ENCODE measurements around the gene CELSR1.
"Not testable (repeated sequence)": the region's sequence is repeated elsewhere in the genome, so short reads cannot be mapped to it uniquely, and the experiment has no call there.

CELSR1 gene

DNA sequence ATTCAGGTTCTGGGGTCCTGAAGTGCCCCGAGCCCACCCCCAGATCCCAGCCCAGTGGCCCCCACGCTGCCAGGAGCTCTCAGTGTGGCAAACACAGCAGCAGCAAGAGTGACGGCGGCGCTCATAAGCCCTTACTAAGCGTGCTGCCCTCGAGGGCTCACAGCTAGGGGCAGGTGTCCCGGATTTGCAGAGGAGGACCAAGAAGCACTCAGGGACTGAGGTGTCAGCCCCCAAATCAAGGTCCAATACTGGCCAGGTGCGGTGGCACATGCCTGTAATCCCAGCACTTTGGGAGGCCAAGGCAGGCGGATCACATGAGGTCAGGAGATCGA lies 25.4 kb downstream of the CELSR1 start:
- DNase-seq: no peak

- DNase-seq: no peak
Measured at GRCh38 chr22:46511151-46512038, 26.0 kb downstream of the CELSR1 start.

DNA sequence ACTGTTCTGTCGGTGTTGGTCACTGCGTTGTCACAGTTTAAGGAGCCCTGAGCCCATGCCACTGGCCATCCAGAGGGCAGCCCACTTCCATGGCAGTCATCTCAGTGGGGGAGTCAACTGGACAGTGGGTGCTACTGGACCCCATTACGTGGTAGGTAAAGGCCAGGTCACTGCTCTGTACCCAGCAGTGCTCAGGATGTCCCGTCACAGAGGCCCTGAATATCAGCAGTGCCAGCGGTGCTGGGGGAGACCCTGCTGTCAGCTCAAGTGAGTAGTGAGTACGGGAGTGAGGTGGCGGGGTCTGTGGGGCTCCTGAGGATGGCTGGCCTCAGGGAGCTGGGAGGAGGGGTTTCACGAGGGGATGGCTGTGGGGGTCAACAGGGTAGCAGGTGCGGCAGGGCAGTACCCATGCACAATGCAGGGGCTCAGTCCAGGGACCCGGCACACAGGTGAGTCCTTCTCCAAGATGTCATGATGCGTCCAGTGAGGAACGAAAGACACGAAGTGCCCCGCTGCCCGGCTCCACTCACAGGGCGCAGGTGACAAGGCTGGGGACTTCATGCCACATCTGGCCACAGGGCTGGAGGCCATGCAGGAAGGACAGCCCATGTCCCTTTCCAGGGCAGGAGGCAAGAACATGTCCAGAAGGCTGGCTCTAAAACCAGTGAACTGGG lies 27.9 kb downstream of the CELSR1 start:
- no peak for DNase-seq

DNA sequence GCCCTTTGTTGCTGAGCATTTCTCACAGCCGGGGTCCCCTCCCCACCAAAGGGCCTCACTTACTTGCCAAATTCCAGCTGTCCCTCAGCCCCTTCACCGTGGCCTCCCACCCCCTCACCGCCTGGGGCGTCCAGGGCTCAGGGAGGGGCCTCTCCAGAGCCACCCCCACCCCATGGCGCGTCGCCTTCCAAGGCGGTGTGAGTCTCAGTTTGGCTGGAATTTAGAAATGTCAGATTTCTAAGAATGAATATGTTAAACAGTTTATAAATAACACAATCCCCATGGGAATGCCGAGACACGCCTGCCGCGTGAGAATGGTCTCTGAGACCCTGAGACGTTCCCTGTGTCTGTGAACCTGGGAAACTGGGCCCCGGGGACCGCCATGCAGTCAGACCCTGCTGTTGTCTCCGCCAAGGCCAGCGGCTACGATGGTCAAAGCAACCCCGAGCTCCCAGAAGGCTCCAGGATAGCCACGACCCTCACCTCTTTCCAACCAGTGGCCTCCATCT lies 28.9 kb downstream of the CELSR1 start:
- DNase-seq: no peak

- DNase-seq: no peak
Measured at GRCh38 chr22:46507451-46508425, 29.7 kb downstream of the CELSR1 start.

- no peak for DNase-seq
Measured at GRCh38 chr22:46504584-46504983, 32.8 kb downstream of the CELSR1 start.

GRCh38 chr22:46502440-46503175 lies 34.8 kb downstream of the CELSR1 start:
- DNase-seq: no peak

- no peak for DNase-seq
Measured at GRCh38 chr22:46501701-46502100, 35.7 kb downstream of the CELSR1 start.

DNA sequence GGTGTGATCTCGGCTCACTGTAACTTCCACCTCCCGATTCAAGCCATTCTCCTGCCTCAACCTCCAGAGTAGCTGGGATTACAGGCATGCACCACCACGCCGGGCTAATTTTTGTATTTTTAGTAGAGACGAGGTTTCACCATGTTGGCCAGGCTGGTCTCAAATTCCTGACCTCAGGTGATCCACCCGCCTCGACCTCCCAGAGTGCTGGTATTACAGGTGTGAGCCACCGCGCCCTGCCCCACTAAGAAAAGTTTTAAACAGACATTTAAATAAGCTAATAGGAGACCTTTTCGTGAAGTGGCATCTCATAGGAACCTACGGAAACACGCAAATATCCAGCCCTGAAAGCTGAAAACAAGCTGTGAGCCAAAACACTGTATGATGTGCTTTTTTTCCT lies 36.2 kb downstream of the CELSR1 start:
- not testable (repeated sequence) for DNase-seq

GRCh38 chr22:46500201-46500600 lies 37.2 kb downstream of the CELSR1 start:
- DNase-seq: no peak

GRCh38 chr22:46499805-46500189 lies 37.6 kb downstream of the CELSR1 start:
- no peak for DNase-seq

- DNase-seq: no peak
Measured at GRCh38 chr22:46491946-46492345, 45.5 kb downstream of the CELSR1 start.

GRCh38 chr22:46490538-46490937 lies 46.9 kb downstream of the CELSR1 start:
- DNase-seq: no peak

GRCh38 chr22:46486996-46487717 lies 50.3 kb downstream of the CELSR1 start:
- DNase-seq: no peak

GRCh38 chr22:46484861-46485595 lies 52.4 kb downstream of the CELSR1 start:
- DNase-seq: no peak

GRCh38 chr22:46484156-46484860 lies 53.1 kb downstream of the CELSR1 start:
- no peak for DNase-seq

DNA sequence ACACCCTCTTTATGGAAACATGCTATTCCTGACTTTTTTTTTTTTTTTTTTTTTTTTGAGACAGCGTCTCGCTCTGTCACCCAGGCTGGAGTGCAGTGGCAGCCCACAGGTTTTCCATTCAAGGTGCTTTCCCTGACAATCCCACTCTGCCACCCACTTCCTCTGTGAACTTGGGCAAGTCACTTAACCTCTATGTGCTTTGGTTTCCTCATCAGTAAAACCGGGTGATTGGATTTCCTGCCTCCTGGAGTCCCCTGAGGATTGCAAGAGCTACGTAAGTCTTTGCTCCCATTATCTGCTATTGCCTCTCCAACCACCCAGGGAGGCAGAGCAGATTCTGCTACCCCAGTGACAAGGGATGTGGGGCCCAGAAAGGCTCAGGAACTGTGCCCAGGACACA lies 54.1 kb downstream of the CELSR1 start:
- no peak for DNase-seq

DNA sequence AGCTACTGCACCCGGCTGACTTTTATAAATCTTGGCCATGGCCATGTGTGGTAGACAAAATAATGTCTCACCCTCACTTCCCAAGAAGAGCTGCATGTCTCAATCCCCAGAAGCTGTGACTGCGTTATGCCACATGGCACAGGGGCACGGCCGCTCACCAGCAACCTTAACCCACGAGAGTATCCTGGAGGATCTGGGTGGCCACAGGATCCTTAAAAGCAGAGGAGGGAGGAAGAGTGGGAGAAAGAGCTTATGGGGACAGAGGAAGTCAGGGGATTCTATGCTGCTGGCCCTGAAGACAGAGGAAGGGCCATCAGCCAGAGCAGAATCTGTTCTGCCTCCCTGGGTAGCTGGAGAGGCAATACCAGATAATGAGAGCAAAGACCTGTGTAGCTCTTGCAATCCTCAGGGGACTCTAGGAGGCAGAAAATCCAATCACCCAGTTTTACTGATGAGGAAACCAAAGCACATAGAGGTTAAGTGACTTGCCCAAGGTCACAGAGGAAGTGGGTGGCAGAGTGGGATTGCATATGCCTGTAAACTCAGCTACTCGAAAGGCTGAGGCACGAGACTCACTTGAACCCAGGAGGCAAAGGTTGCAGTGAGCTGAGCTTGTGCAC lies 55.3 kb downstream of the CELSR1 start:
- no peak for DNase-seq

- DNase-seq: no peak
Measured at GRCh38 chr22:46481386-46481785, 56.0 kb downstream of the CELSR1 start.

DNA sequence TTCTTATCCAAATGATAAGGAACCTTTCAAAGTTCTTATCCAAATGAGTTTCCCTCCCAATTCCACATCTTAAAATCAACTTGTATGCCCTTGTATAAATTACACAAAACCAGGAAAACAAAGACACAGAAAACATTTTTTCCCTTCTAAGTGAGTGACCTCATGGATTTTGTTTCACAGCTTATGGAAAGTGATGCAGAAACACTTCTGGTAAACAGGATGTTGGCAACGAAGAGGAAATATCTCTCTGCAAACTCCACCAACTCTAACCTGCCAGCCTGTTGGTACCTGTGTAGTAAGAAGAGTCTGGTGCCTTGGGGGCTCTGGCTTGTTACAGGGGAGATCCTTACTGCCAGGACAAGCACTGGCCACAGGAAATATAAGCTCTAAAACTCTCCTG lies 57.0 kb downstream of the CELSR1 start:
- no peak for DNase-seq

Data from effector CD4-positive, alpha-beta T cell (primary cell).